ENCODE measurements around the gene CKAP5.

The CKAP5 gene

GRCh38 chr11:46849631-46850030 is 3.6 kb upstream of the CKAP5 start:
- H4K20me1 ChIP-seq (ENCODE audit: control insufficient read depth, insufficient read depth, low read depth, low read length) = peaks cover 5% of the 10 kb centered on the region
- H3K36me3 ChIP-seq (ENCODE audit: control insufficient read depth, low read length) = peaks cover 7% of the 10 kb centered on the region; the same call in 1 of the 2 replicates
- no peak overlapping the region for H3K27ac ChIP-seq (ENCODE audit: low read depth, low read length)
- H3K9me3 ChIP-seq (ENCODE audit: control insufficient read depth, insufficient read depth, low read length) = no peaks in the 10 kb centered on the region
- TF ChIP-seq EZH2phosphoT487 (IDR thresholded peaks at IDR 0.05; ENCODE audit: borderline replicate concordance, low read length) (no peak), CTCF (IDR thresholded peaks at IDR 0.05; ENCODE audit: low read depth, low read length, poor library complexity, severe bottlenecking) (no peak)
- no peak overlapping the region for H3K4me3 ChIP-seq (ENCODE audit: low read length)
- no peaks in the 10 kb centered on the region for H3K9me2 ChIP-seq (replicated peaks; ENCODE audit: control insufficient read depth, low read length)
- H3K4me2 ChIP-seq (ENCODE audit: low read length) = no peak overlapping the region
- 0 out of 2 replicates have a peak, but pooled peaks cover 2% of the 10 kb centered on the region for H3F3A ChIP-seq (ENCODE audit: control insufficient read depth, insufficient read depth)
- no peaks in the 10 kb centered on the region for H3K27me3 ChIP-seq (ENCODE audit: control insufficient read depth, low read length)
- H3K79me2 ChIP-seq (ENCODE audit: control insufficient read depth, low read length) = peaks cover 15% of the 10 kb centered on the region
- peaks cover 18% of the 10 kb centered on the region for H3K4me1 ChIP-seq (ENCODE audit: control insufficient read depth, low read length)

GRCh38 chr11:46846510-46846830 is 390 bp upstream of the CKAP5 start:
- peaks cover 21% of the 10 kb centered on the region for H4K20me1 ChIP-seq (ENCODE audit: control insufficient read depth, insufficient read depth, low read depth, low read length)
- peak overlapping the region; percentile 89 for H3K4me3 ChIP-seq (ENCODE audit: low read length)
- H3K4me1 ChIP-seq (ENCODE audit: control insufficient read depth, low read length) = peaks cover 28% of the 10 kb centered on the region
- TF ChIP-seq EZH2phosphoT487 (IDR thresholded peaks at IDR 0.05; ENCODE audit: borderline replicate concordance, low read length) (no peak), CTCF (IDR thresholded peaks at IDR 0.05; ENCODE audit: low read depth, low read length, poor library complexity, severe bottlenecking) (no peak)
- no peaks in the 10 kb centered on the region for H3K27me3 ChIP-seq (ENCODE audit: control insufficient read depth, low read length)
- H3K9me2 ChIP-seq (replicated peaks; ENCODE audit: control insufficient read depth, low read length) = no peaks in the 10 kb centered on the region
- H3K9me3 ChIP-seq (ENCODE audit: control insufficient read depth, insufficient read depth, low read length) = no peaks in the 10 kb centered on the region
- peaks cover 35% of the 10 kb centered on the region for H3K36me3 ChIP-seq (ENCODE audit: control insufficient read depth, low read length)
- peak overlapping the region; percentile 62 for H3K4me2 ChIP-seq (ENCODE audit: low read length)
- H3F3A ChIP-seq (ENCODE audit: control insufficient read depth, insufficient read depth) = 0 out of 2 replicates have a peak, but pooled peaks cover 2% of the 10 kb centered on the region
- peaks cover 46% of the 10 kb centered on the region for H3K79me2 ChIP-seq (ENCODE audit: control insufficient read depth, low read length)
- H3K27ac ChIP-seq (ENCODE audit: low read depth, low read length) = no peak overlapping the region

- Histone ChIP-seq H3K27me3 (ENCODE audit: control insufficient read depth, low read length) (no peaks in the 10 kb centered on the region), H3K36me3 (ENCODE audit: control insufficient read depth, low read length) (peaks cover 44% of the 10 kb centered on the region), H3K79me2 (ENCODE audit: control insufficient read depth, low read length) (peaks cover 57% of the 10 kb centered on the region), H3K9me3 (ENCODE audit: control insufficient read depth, insufficient read depth, low read length) (no peaks in the 10 kb centered on the region), H3F3A (ENCODE audit: control insufficient read depth, insufficient read depth) (no peaks in the 10 kb centered on the region), H3K9me2 (replicated peaks; ENCODE audit: control insufficient read depth, low read length) (no peaks in the 10 kb centered on the region), H3K27ac (ENCODE audit: low read depth, low read length) (peak overlapping the region; percentile 36), H4K20me1 (ENCODE audit: control insufficient read depth, insufficient read depth, low read depth, low read length) (peaks cover 21% of the 10 kb centered on the region), H3K4me1 (ENCODE audit: control insufficient read depth, low read length) (peaks cover 28% of the 10 kb centered on the region), H3K4me3 (ENCODE audit: low read length) (peak overlapping the region; percentile 89), H3K4me2 (ENCODE audit: low read length) (peak overlapping the region; percentile 62)
- TF ChIP-seq EZH2phosphoT487 (IDR thresholded peaks at IDR 0.05; ENCODE audit: borderline replicate concordance, low read length) = no peak
- no peak for TF ChIP-seq CTCF (IDR thresholded peaks at IDR 0.05; ENCODE audit: low read depth, low read length, poor library complexity, severe bottlenecking)
Measured at GRCh38 chr11:46845440-46845739, 690 bp downstream of the CKAP5 start.

- Histone ChIP-seq H3K4me1 (ENCODE audit: control insufficient read depth, low read length) (peaks cover 19% of the 10 kb centered on the region), H3K27me3 (ENCODE audit: control insufficient read depth, low read length) (no peaks in the 10 kb centered on the region), H3K36me3 (ENCODE audit: control insufficient read depth, low read length) (peaks cover 70% of the 10 kb centered on the region), H3K4me2 (ENCODE audit: low read length) (no peak overlapping the region), H4K20me1 (ENCODE audit: control insufficient read depth, insufficient read depth, low read depth, low read length) (peaks cover 40% of the 10 kb centered on the region), H3K4me3 (ENCODE audit: low read length) (no peak overlapping the region), H3K9me2 (replicated peaks; ENCODE audit: control insufficient read depth, low read length) (no peaks in the 10 kb centered on the region), H3K27ac (ENCODE audit: low read depth, low read length) (no peak overlapping the region), H3K9me3 (ENCODE audit: control insufficient read depth, insufficient read depth, low read length) (no peaks in the 10 kb centered on the region), H3F3A (ENCODE audit: control insufficient read depth, insufficient read depth) (no peaks in the 10 kb centered on the region), H3K79me2 (ENCODE audit: control insufficient read depth, low read length) (peaks cover 100% of the 10 kb centered on the region)
- TF ChIP-seq EZH2phosphoT487 (IDR thresholded peaks at IDR 0.05; ENCODE audit: borderline replicate concordance, low read length) (no peak), CTCF (IDR thresholded peaks at IDR 0.05; ENCODE audit: low read depth, low read length, poor library complexity, severe bottlenecking) (no peak)
Measured at GRCh38 chr11:46840116-46840515, 6.0 kb downstream of the CKAP5 start.

Data from DOHH2 (cell line).